ENCODE data around the gene JARID2.

GRCh38 chr6:15550546-15551123 is 304.8 kb downstream of the JARID2 start:
- no peak for TF ChIP-seq POU2F2 (IDR thresholded peaks at IDR 0.05; ENCODE audit: low read depth, low read length)
- TF ChIP-seq TAF1 (IDR thresholded peaks at IDR 0.05; ENCODE audit: low read depth, low read length), result no peak
- TF ChIP-seq POLR2A (IDR thresholded peaks at IDR 0.05; ENCODE audit: low read depth, low read length), result no peak
- TF ChIP-seq POLR2AphosphoS5 (IDR thresholded peaks at IDR 0.05; ENCODE audit: low read depth, low read length), result no peak
- no peak for TF ChIP-seq SPI1 (IDR thresholded peaks at IDR 0.05; ENCODE audit: low read depth, low read length)
- TF ChIP-seq PAX5 (IDR thresholded peaks at IDR 0.05; ENCODE audit: insufficient read depth, low read length, severe bottlenecking), result no peak
